IMR-90 (cell line): ENCODE data around the gene AMZ2. TPM values are rescaled to one million over a fixed set of nuclear protein-coding genes. Genes with fewer than 3 reads are reported as not detected.

ENCODE experiments used
- ATAC-seq: fragments of 200-7000 bp; cut with Tn5 transposase; 2 replicates; pipeline ENCODE4 v1.9.1; 2020; ENCODE audit warnings: low read depth, mild to moderate bottlenecking, moderate library complexity
- BruUV-seq: library from RNA; stranded (reverse); fragments of 400-500 nt; replicated peaks from 2 replicates; lab custom pipeline; 2021; lab: Mats Ljungman, UMichigan
- CTCF ChIA-PET: fragments of 300-600 bp; formaldehyde crosslinking; extraction: SDS; loops from one replicate; lab custom pipeline; 2021; ENCODE audit warnings: antibody characterized with exemption; lab: Yijun Ruan, JAX
- POLR2A ChIA-PET: fragments of 300-600 bp; sonication (Branson Sonifier 250); formaldehyde crosslinking; loops from one replicate; lab custom pipeline; 2022; ENCODE audit warnings: antibody characterized with exemption; ENCODE audit not compliant: unreplicated experiment; lab: Charles Lee
- DNase-seq: peaks from one replicate; pipeline ENCODE4 v3.0.0; 2013
- H2AFZ ChIP-seq: replicated peaks from 2 replicates; pipeline ENCODE3; 2013; ENCODE audit warnings: low read length, mild to moderate bottlenecking; ENCODE audit not compliant: poor library complexity
- H2AK5ac ChIP-seq: 2 replicates; pipeline ENCODE4 v1.6.1; 2013; ENCODE audit warnings: low read depth, low read length, inconsistent platforms
- H2AK9ac ChIP-seq: replicated peaks from 2 replicates; pipeline ENCODE3; 2013; ENCODE audit warnings: mild to moderate bottlenecking, low read depth, low read length, moderate library complexity; ENCODE audit not compliant: poor library complexity
- H2BK120ac ChIP-seq: 2 replicates; pipeline ENCODE4 v1.6.1; 2013; ENCODE audit warnings: low read depth, low read length, inconsistent platforms
- H2BK15ac ChIP-seq: 3 replicates; pipeline ENCODE4 v1.6.1; 2013; ENCODE audit warnings: low read depth, low read length, inconsistent platforms
- H2BK20ac ChIP-seq: 2 replicates; pipeline ENCODE4 v1.6.1; 2013; ENCODE audit warnings: low read depth, mild to moderate bottlenecking, inconsistent platforms, low read length, moderate library complexity
- H2BK5ac ChIP-seq: 2 replicates; pipeline ENCODE4 v1.6.1; 2013; ENCODE audit warnings: mild to moderate bottlenecking, low read depth, low read length, inconsistent platforms; ENCODE audit not compliant: poor library complexity, severe bottlenecking
- H3K14ac ChIP-seq: replicated peaks from 2 replicates; pipeline ENCODE4 v1.6.1; 2013; ENCODE audit warnings: low read depth, low read length, inconsistent platforms
- H3K18ac ChIP-seq: 2 replicates; pipeline ENCODE4 v1.6.1; 2013; ENCODE audit warnings: low read depth, low read length, control low read depth
- H3K23ac ChIP-seq: 2 replicates; pipeline ENCODE4 v1.6.1; 2013; ENCODE audit warnings: low read depth, low read length, inconsistent platforms
- H3K27ac ChIP-seq: 2 replicates; pipeline ENCODE4 v1.5.1; 2013; ENCODE audit warnings: mild to moderate bottlenecking, control low read depth, low read length; ENCODE audit not compliant: insufficient read depth
- H3K27me3 ChIP-seq: 2 replicates; pipeline ENCODE4 v1.6.1; 2013; ENCODE audit warnings: low read length; ENCODE audit not compliant: control insufficient read depth, insufficient read depth
- H3K36me3 ChIP-seq: 2 replicates; pipeline ENCODE4 v1.6.1; 2013; ENCODE audit warnings: low read length, mixed read lengths; ENCODE audit not compliant: control insufficient read depth, insufficient read depth
- H3K4ac ChIP-seq: 2 replicates; pipeline ENCODE4 v1.6.1; 2013; ENCODE audit warnings: low read depth, low read length, inconsistent platforms
- H3K4me1 ChIP-seq: 2 replicates; pipeline ENCODE4 v1.6.1; 2013; ENCODE audit warnings: low read length, mixed read lengths; ENCODE audit not compliant: control insufficient read depth, insufficient read depth
- H3K4me2 ChIP-seq: 2 replicates; pipeline ENCODE4 v1.6.1; 2013; ENCODE audit warnings: low read depth, mild to moderate bottlenecking, control low read depth, low read length, moderate library complexity
- H3K4me3 ChIP-seq: 2 replicates; pipeline ENCODE4 v1.5.1; 2013; ENCODE audit warnings: low read depth, mild to moderate bottlenecking, control low read depth, low read length, moderate library complexity; ENCODE audit not compliant: insufficient read depth
- H3K56ac ChIP-seq: 2 replicates; pipeline ENCODE4 v1.6.1; 2013; ENCODE audit warnings: low read length, inconsistent platforms; ENCODE audit not compliant: insufficient read depth; ENCODE audit errors: extremely low read depth
- H3K79me1 ChIP-seq, 2 experiments: 2 replicates each; pipeline ENCODE4 v1.6.1; 2013; ENCODE audit warnings: low read length in 2 of 2, inconsistent platforms in 1 of 2, low read depth in 1 of 2
- H3K9ac ChIP-seq: 2 replicates; pipeline ENCODE4 v1.6.1; 2013; ENCODE audit warnings: low read depth, low read length, control low read depth
- H3K9me1 ChIP-seq: 2 replicates; pipeline ENCODE4 v1.6.1; 2013; ENCODE audit warnings: low read length, inconsistent platforms; ENCODE audit not compliant: insufficient read depth
- H3K9me3 ChIP-seq: 2 replicates; pipeline ENCODE4 v1.6.1; 2013; ENCODE audit warnings: low read length; ENCODE audit not compliant: control insufficient read depth, insufficient read depth
- H4K20me1 ChIP-seq: 2 replicates; pipeline ENCODE4 v1.6.1; 2013; ENCODE audit warnings: low read length, inconsistent platforms; ENCODE audit not compliant: insufficient read depth
- H4K5ac ChIP-seq: 2 replicates; pipeline ENCODE4 v1.6.1; 2013; ENCODE audit warnings: mild to moderate bottlenecking, low read depth, low read length, control low read depth
- H4K8ac ChIP-seq, 2 experiments: 2 replicates each; pipeline ENCODE4 v1.6.1; 2013; ENCODE audit warnings: low read depth in 2 of 2, low read length in 2 of 2, control low read depth in 1 of 2, inconsistent platforms in 1 of 2
- H4K91ac ChIP-seq: 2 replicates; pipeline ENCODE4 v1.6.1; 2013; ENCODE audit warnings: low read depth, low read length, inconsistent platforms; ENCODE audit not compliant: insufficient read depth
- CEBPB ChIP-seq: IDR thresholded peaks from 2 replicates; pipeline ENCODE4 v1.6.1; 2012; ENCODE audit warnings: low read depth, low read length, improper control_type of control experiment
- MAZ ChIP-seq: IDR thresholded peaks from 2 replicates; pipeline ENCODE4 v1.6.1; 2012; ENCODE audit warnings: low read depth, mild to moderate bottlenecking, low read length, improper control_type of control experiment, moderate library complexity, borderline replicate concordance
- POLR2A ChIP-seq: IDR thresholded peaks from 2 replicates; pipeline ENCODE4 v1.6.1; 2012; ENCODE audit warnings: mild to moderate bottlenecking, low read depth, low read length
- RFX5 ChIP-seq: IDR thresholded peaks from 2 replicates; pipeline ENCODE4 v1.8.0; 2012; ENCODE audit warnings: low read depth, mild to moderate bottlenecking, low read length, moderate library complexity
- USF2 ChIP-seq: fragments of 150-350 bp; IDR thresholded peaks from 2 replicates; pipeline ENCODE4 v1.6.1; 2017; ENCODE audit warnings: mild to moderate bottlenecking, antibody characterized with exemption, low read length, low read depth
- WGBS, 2 experiments: methylation state at CpG; one replicate each; pipeline versions ENCODE4 v1.1.5 to v1.1.7; 2013; ENCODE audit warnings: missing lambda C conversion rate in 2 of 2; ENCODE audit not compliant: insufficient read length in 1 of 2; ENCODE audit errors: extremely low coverage in 2 of 2; 5-methylcytosine and 5-hydroxymethylcytosine counted together
- dilution Hi-C: fragments of 300-500 bp; cut with HindIII; formaldehyde crosslinking; loops from one replicate; pipeline ENCODE4 v1.14.3; 2018; ENCODE audit warnings: low sequenced_read_pairs; ENCODE audit not compliant: unreplicated experiment
- in situ Hi-C: fragments of 300-500 bp; cut with MboI; formaldehyde crosslinking; loops from 3 replicates; pipeline ENCODE4 v1.14.3; 2019; ENCODE audit warnings: low sequenced_read_pairs, inconsistent platforms, mixed read lengths
- intact Hi-C: fragments of 100-400 bp; cut with micrococcal nuclease; formaldehyde crosslinking; loops from 2 replicates; pipeline ENCODE4 v1.10.0; 2022
- polyA plus RNA-seq, 3 experiments: library from polyadenylated mRNA; depleted of rRNA; stranded (reverse); fragments of >200 nt; gene quantifications; 2 replicates each; pipeline ENCODE4 v1.2.3, GENCODE V29; 2012; ENCODE audit warnings: low replicate concordance in 1 of 3
- total RNA-seq: library from RNA; depleted of rRNA; stranded (reverse); fragments of >200 nt; gene quantifications from 2 replicates; pipeline ENCODE4 v1.2.3, GENCODE V29; 2012

The AMZ2 gene
- total and polyA plus RNA-seq, 2 of the 4 experiments (the other 2 are of a cell fraction): 65.4 to 90.2 TPM

GRCh38 chr17:68255151-68255550, 7.3 kb downstream of the AMZ2 start:
- Histone ChIP-seq H2BK20ac (no peak overlapping the region), H3K4me2 (no peak overlapping the region), H2BK5ac (no peak overlapping the region), H3K36me3 (peaks cover 11% of the 10 kb centered on the region), H3K27ac (no peak overlapping the region), H4K91ac (no peak overlapping the region), H3K18ac (no peak overlapping the region), H2AFZ (no peak overlapping the region), H3K9me3 (no peaks in the 10 kb centered on the region), H2AK9ac (no peak overlapping the region), H3K27me3 (no peaks in the 10 kb centered on the region), H2BK15ac (no peak overlapping the region), H3K9me1 (peaks cover 4% of the 10 kb centered on the region), H3K9ac (no peak overlapping the region), H2AK5ac (no peak overlapping the region), H4K5ac (no peak overlapping the region), H4K20me1 (no peaks in the 10 kb centered on the region), H3K56ac (no peak overlapping the region), H3K4me1 (no peaks in the 10 kb centered on the region), H3K4me3 (no peak overlapping the region), H4K8ac (no peak overlapping the region), H2BK120ac (no peak overlapping the region), H3K14ac (no peak overlapping the region), H3K23ac (no peak overlapping the region), H3K79me1 (peaks cover 0 to 3% of the 10 kb centered on the region in 2 experiments; a peak in 2 of 4 replicates), H3K4ac (no peak overlapping the region)
- ATAC-seq: no peak
- TF ChIP-seq CEBPB (no peak), RFX5 (no peak), USF2 (no peak), MAZ (no peak), POLR2A (no peak)
- DNase-seq: no peak
- BruUV-seq: no TSS peak
- in situ Hi-C loops: loop anchor here (25.0 kb wide), 1 partner anchor 507 kb away; no protein-coding TSS in a partner anchor
- dilution Hi-C loops: no loop called here
- intact Hi-C loops: no loop called here
- POLR2A ChIA-PET: no interaction called here
- CTCF ChIA-PET: no interaction called here
- 92% methylated on average over 2 of the region's 4 CpGs; no CpG with 5 or more reads in 1 of the 2 experiments for WGBS, 2 experiments
